Hepatocyte (in vitro differentiated cells): Measurements from ENCODE around the gene ADAP2.

Experiments
- CTCF ChIP-seq: fragments of 200-600 bp; sonication (generic); IDR thresholded peaks from 2 replicates; pipeline ENCODE4 v1.5.1; 2016; ENCODE audit warnings: antibody characterized with exemption, mild to moderate bottlenecking; ENCODE audit not compliant: poor library complexity
- EZH2 ChIP-seq: fragments of 200-600 bp; sonication (generic); IDR thresholded peaks from 2 replicates; pipeline ENCODE4 v1.6.1; 2016; ENCODE audit warnings: antibody characterized with exemption, mild to moderate bottlenecking, borderline replicate concordance

GRCh38 chr17:30996486-30996885, 74.7 kb downstream of the ADAP2 start:
- TF ChIP-seq CTCF = no peak
- TF ChIP-seq EZH2 = no peak
